HEK293 (cell line): ENCODE data around the gene PUDP.

Source experiments
- CTCF ChIA-PET: fragments of 350-600 bp; formaldehyde crosslinking; extraction: SDS; loops from one replicate; lab custom pipeline; 2021; ENCODE audit warnings: antibody characterized with exemption; lab: Yijun Ruan, JAX
- POLR2A ChIA-PET: fragments of 300-600 bp; formaldehyde crosslinking; extraction: SDS; loops from one replicate; lab custom pipeline; 2020; ENCODE audit warnings: antibody characterized with exemption, inconsistent platforms; lab: Yijun Ruan, JAX
- H3K27ac ChIP-seq: fragments of 200-500 bp; sonication (Bioruptor generic); 2 replicates; pipeline ENCODE4 v1.5.1; 2014; ENCODE audit warnings: low read depth, low read length, control low read depth, inconsistent platforms; ENCODE audit errors: extremely low read depth
- H3K36me3 ChIP-seq, 2 experiments: fragments of 200-500 bp in 1 of 2; sonication (Bioruptor generic) in 1 of 2; 1 replicate in 1 of 2; 2 replicates in 1 of 2; pipeline ENCODE4 v1.5.1; 2014 to 2017; ENCODE audit warnings: inconsistent platforms in 2 of 2, low read length in 2 of 2; ENCODE audit not compliant: control insufficient read depth in 2 of 2, insufficient read depth in 1 of 2
- H3K4me1 ChIP-seq: fragments of 200-500 bp; sonication (Bioruptor generic); 2 replicates; pipeline ENCODE4 v1.5.1; 2014; ENCODE audit warnings: mild to moderate bottlenecking, low read length, inconsistent platforms; ENCODE audit not compliant: control insufficient read depth, insufficient read depth
- H3K4me3 ChIP-seq: 2 replicates; pipeline ENCODE4 v1.5.1; 2011; ENCODE audit warnings: low read depth, mild to moderate bottlenecking, control low read depth, low read length, moderate library complexity
- H3K9me3 ChIP-seq: fragments of 200-500 bp; sonication (Bioruptor generic); 2 replicates; pipeline ENCODE4 v1.5.1; 2014; ENCODE audit warnings: low read depth, low read length, inconsistent platforms; ENCODE audit not compliant: control insufficient read depth, insufficient read depth
- AEBP2 ChIP-seq: fragments of 450-650 bp; formaldehyde crosslinking; IDR thresholded peaks from 2 replicates; pipeline ENCODE4 v1.5.1; 2016; ENCODE audit warnings: missing biosample characterization, missing genetic modification characterization, borderline replicate concordance
- FEZF1 ChIP-seq: fragments of 450-650 bp; formaldehyde crosslinking; IDR thresholded peaks from 2 replicates; pipeline ENCODE4 v1.5.1; 2016; ENCODE audit warnings: missing biosample characterization, missing genetic modification characterization
- KLF16 ChIP-seq: fragments of 450-650 bp; formaldehyde crosslinking; IDR thresholded peaks from 2 replicates; pipeline ENCODE4 v1.5.1; 2017; ENCODE audit warnings: missing biosample characterization, missing genetic modification characterization
- PBX3 ChIP-seq: sonication (generic); formaldehyde crosslinking; IDR thresholded peaks from 2 replicates; pipeline ENCODE4 v1.8.1; 2022; ENCODE audit warnings: mild to moderate bottlenecking, moderate library complexity, missing genetic modification reagents
- ZBTB21 ChIP-seq: fragments of 450-650 bp; formaldehyde crosslinking; IDR thresholded peaks from 2 replicates; pipeline ENCODE4 v1.5.1; 2017; ENCODE audit warnings: missing biosample characterization, missing genetic modification characterization
- ZBTB8A ChIP-seq: fragments of 450-650 bp; formaldehyde crosslinking; IDR thresholded peaks from 2 replicates; pipeline ENCODE4 v1.5.1; 2016; ENCODE audit warnings: missing biosample characterization, missing genetic modification characterization
- ZIC2 ChIP-seq: fragments of 450-650 bp; formaldehyde crosslinking; IDR thresholded peaks from 2 replicates; pipeline ENCODE4 v1.5.1; 2016; ENCODE audit warnings: missing biosample characterization, missing genetic modification characterization
- ZNF138 ChIP-seq: fragments of 450-650 bp; formaldehyde crosslinking; IDR thresholded peaks from 2 replicates; pipeline ENCODE4 v1.5.1; 2016; ENCODE audit warnings: missing biosample characterization, missing genetic modification characterization, borderline replicate concordance
- ZNF140 ChIP-seq: fragments of 450-650 bp; formaldehyde crosslinking; IDR thresholded peaks from 2 replicates; pipeline ENCODE4 v1.5.1; 2016; ENCODE audit warnings: missing biosample characterization, missing genetic modification characterization
- ZNF2 ChIP-seq: fragments of 450-650 bp; formaldehyde crosslinking; IDR thresholded peaks from 2 replicates; pipeline ENCODE4 v1.5.1; 2016; ENCODE audit warnings: missing biosample characterization, missing genetic modification characterization
- ZNF23 ChIP-seq: fragments of 450-650 bp; formaldehyde crosslinking; IDR thresholded peaks from 2 replicates; pipeline ENCODE4 v1.5.1; 2016; ENCODE audit warnings: missing biosample characterization, missing genetic modification characterization, borderline replicate concordance
- ZNF350 ChIP-seq: fragments of 450-650 bp; formaldehyde crosslinking; IDR thresholded peaks from 2 replicates; pipeline ENCODE4 v1.5.0; 2017; ENCODE audit warnings: missing biosample characterization, mild to moderate bottlenecking, missing genetic modification characterization
- ZNF423 ChIP-seq: fragments of 450-650 bp; formaldehyde crosslinking; IDR thresholded peaks from 2 replicates; pipeline ENCODE4 v1.5.1; 2016; ENCODE audit warnings: missing biosample characterization, missing genetic modification characterization
- ZNF626 ChIP-seq: fragments of 450-650 bp; sonication (Bioruptor Pico); formaldehyde crosslinking; IDR thresholded peaks from 2 replicates; pipeline ENCODE4 v1.5.1; 2018; ENCODE audit warnings: missing biosample characterization, missing genetic modification characterization, inconsistent platforms
- ZNF629 ChIP-seq: fragments of 450-650 bp; formaldehyde crosslinking; IDR thresholded peaks from 2 replicates; pipeline ENCODE4 v1.5.1; 2017; ENCODE audit warnings: missing biosample characterization, missing genetic modification characterization
- ZSCAN4 ChIP-seq: fragments of 450-650 bp; formaldehyde crosslinking; IDR thresholded peaks from 2 replicates; pipeline ENCODE4 v1.5.1; 2017; ENCODE audit warnings: missing biosample characterization, missing genetic modification characterization
- TF ChIP-seq, protein P1 (sequence below): fragments of 450-650 bp; formaldehyde crosslinking; conservative IDR thresholded peaks from 2 replicates; pipeline ENCODE4 v1.5.1; 2016; ENCODE audit warnings: low read depth, missing biosample characterization, missing genetic modification characterization
- TF ChIP-seq, protein P2 (sequence below): fragments of 450-650 bp; formaldehyde crosslinking; IDR thresholded peaks from 2 replicates; pipeline ENCODE4 v1.5.1; 2017; ENCODE audit warnings: missing biosample characterization, mild to moderate bottlenecking, missing genetic modification characterization, moderate library complexity
- TF ChIP-seq, protein P3 (sequence below): fragments of 450-650 bp; formaldehyde crosslinking; IDR thresholded peaks from 2 replicates; pipeline ENCODE4 v1.5.1; 2016; ENCODE audit warnings: missing biosample characterization, missing genetic modification characterization

PUDP gene

DNA sequence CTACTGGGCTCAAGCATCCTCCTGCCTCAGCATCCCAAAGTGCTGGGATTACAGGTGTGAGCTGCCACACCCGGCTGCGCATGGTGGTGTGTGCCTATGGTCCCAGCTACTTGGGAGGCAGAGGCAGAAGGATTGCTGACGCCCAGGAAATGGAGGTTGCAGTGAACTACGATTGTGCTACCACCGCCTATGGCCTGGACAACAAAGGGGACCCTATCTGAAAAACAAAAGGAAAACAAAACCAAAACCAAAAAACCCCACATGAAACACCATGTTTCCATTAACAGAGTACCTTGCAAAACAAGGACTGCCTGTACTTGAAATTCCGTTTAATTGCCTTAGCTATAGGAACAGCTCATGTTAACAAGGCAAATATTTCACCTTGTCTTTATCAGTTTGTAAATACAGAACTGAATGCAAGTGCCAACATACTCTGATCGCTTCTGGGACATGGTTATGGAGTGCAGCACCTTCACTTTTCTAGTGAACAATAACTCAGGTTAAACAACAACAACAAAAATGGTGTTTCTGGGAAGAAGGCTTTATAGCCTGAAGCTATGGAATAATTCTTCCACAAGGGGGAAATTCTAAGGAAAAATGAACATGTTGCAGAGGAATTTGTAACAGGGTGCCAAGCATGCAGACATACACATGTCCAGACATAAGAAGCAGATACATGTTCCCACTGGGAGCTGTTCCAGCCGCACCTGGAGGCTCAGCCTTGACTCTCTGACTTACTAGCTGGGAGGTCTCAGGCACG, 73.6 kb downstream of the PUDP start:
- TF ChIP-seq, protein P1, sequence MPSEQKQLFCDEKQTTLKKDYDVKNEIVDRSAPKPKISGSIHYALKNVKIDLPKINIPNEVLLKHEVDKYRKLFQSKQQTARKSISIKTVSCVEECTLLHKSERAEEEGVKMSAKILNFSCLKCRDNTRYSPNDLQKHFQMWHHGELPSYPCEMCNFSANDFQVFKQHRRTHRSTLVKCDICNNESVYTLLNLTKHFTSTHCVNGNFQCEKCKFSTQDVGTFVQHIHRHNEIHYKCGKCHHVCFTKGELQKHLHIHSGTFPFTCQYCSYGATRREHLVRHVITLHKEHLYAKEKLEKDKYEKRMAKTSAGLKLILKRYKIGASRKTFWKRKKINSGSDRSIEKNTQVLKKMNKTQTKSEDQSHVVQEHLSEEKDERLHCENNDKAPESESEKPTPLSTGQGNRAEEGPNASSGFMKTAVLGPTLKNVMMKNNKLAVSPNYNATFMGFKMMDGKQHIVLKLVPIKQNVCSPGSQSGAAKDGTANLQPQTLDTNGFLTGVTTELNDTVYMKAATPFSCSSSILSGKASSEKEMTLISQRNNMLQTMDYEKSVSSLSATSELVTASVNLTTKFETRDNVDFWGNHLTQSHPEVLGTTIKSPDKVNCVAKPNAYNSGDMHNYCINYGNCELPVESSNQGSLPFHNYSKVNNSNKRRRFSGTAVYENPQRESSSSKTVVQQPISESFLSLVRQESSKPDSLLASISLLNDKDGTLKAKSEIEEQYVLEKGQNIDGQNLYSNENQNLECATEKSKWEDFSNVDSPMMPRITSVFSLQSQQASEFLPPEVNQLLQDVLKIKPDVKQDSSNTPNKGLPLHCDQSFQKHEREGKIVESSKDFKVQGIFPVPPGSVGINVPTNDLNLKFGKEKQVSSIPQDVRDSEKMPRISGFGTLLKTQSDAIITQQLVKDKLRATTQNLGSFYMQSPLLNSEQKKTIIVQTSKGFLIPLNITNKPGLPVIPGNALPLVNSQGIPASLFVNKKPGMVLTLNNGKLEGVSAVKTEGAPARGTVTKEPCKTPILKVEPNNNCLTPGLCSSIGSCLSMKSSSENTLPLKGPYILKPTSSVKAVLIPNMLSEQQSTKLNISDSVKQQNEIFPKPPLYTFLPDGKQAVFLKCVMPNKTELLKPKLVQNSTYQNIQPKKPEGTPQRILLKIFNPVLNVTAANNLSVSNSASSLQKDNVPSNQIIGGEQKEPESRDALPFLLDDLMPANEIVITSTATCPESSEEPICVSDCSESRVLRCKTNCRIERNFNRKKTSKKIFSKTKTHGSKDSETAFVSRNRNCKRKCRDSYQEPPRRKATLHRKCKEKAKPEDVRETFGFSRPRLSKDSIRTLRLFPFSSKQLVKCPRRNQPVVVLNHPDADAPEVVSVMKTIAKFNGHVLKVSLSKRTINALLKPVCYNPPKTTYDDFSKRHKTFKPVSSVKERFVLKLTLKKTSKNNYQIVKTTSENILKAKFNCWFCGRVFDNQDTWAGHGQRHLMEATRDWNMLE = no peak
- no peak for TF ChIP-seq ZNF626
- no peak for TF ChIP-seq ZNF140 (tag by site-specific recombination)
- TF ChIP-seq ZNF138 = no peak
- no peak for TF ChIP-seq ZNF2
- no peak for TF ChIP-seq ZNF629 (tag by site-specific recombination)
- TF ChIP-seq ZSCAN4 (tag by site-specific recombination) = no peak
- no peak for TF ChIP-seq ZBTB21 (tag by site-specific recombination)
- TF ChIP-seq, protein P2, sequence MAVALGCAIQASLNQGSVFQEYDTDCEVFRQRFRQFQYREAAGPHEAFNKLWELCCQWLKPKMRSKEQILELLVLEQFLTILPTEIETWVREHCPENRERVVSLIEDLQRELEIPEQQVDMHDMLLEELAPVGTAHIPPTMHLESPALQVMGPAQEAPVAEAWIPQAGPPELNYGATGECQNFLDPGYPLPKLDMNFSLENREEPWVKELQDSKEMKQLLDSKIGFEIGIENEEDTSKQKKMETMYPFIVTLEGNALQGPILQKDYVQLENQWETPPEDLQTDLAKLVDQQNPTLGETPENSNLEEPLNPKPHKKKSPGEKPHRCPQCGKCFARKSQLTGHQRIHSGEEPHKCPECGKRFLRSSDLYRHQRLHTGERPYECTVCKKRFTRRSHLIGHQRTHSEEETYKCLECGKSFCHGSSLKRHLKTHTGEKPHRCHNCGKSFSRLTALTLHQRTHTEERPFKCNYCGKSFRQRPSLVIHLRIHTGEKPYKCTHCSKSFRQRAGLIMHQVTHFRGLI (tag by site-specific recombination) = no peak
- TF ChIP-seq ZIC2 = no peak
- no peak for TF ChIP-seq FEZF1 (tag by site-specific recombination)
- TF ChIP-seq ZNF423 = no peak
- no peak for TF ChIP-seq PBX3
- no peak for TF ChIP-seq ZNF350 (tag by site-specific recombination)
- TF ChIP-seq, protein P3, sequence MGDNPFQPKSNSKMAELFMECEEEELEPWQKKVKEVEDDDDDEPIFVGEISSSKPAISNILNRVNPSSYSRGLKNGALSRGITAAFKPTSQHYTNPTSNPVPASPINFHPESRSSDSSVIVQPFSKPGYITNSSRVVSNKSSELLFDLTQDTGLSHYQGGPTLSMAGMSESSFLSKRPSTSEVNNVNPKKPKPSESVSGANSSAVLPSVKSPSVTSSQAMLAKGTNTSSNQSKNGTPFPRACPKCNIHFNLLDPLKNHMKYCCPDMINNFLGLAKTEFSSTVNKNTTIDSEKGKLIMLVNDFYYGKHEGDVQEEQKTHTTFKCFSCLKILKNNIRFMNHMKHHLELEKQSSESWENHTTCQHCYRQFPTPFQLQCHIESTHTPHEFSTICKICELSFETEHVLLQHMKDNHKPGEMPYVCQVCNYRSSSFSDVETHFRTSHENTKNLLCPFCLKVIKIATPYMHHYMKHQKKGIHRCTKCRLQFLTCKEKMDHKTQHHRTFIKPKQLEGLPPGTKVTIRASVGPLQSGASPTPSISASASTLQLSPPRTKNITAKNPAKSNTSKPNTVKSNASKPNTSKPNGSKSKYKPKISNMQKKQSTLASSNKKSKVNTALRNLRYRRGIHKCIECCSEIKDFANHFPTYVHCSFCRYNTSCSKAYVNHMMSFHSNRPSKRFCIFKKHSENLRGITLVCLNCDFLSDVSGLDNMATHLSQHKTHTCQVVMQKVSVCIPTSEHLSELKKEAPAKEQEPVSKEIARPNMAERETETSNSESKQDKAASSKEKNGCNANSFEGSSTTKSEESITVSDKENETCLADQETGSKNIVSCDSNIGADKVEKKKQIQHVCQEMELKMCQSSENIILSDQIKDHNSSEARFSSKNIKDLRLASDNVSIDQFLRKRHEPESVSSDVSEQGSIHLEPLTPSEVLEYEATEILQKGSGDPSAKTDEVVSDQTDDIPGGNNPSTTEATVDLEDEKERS (tag by site-specific recombination) = no peak
- no peak for TF ChIP-seq KLF16
- no peak for TF ChIP-seq ZNF23
- TF ChIP-seq AEBP2 (tag by site-specific recombination) = no peak
- TF ChIP-seq ZBTB8A (tag by site-specific recombination) = no peak
- Histone ChIP-seq H3K27ac (no peak overlapping the region), H3K4me3 (no peak overlapping the region), H3K9me3 (no peaks in the 10 kb centered on the region), H3K36me3 (peaks cover 0 to 16% of the 10 kb centered on the region in 2 experiments; a peak in 1 of 3 replicates), H3K4me1 (no peaks in the 10 kb centered on the region)
- CTCF ChIA-PET = interaction anchor here (0.6 kb wide), 1 partner anchor 375 kb away, joined by 4 read pairs; no protein-coding TSS in a partner anchor
- POLR2A ChIA-PET = no interaction called here
